SK-N-SH (cell line): ENCODE results near the gene CAMK2N1. TPM values are rescaled to one million over a fixed set of nuclear protein-coding genes. Genes with fewer than 3 reads are reported as not detected.
A peak's percentile ranks its signal among the peaks of the same experiment; 100 is the strongest.

Experiments
- CTCF ChIA-PET: fragments of 300-600, 350-600 bp; formaldehyde crosslinking; extraction: SDS; loops from one replicate; lab custom pipeline; 2021; lab: Yijun Ruan, JAX
- POLR2A ChIA-PET: fragments of 350-600 bp; sonication (Branson Sonifier 250); formaldehyde crosslinking; extraction: SDS; loops from one replicate; lab custom pipeline; 2020; ENCODE audit warnings: antibody characterized with exemption, inconsistent platforms; lab: Yijun Ruan, JAX
- DNase-seq: peaks from one replicate; pipeline ENCODE4 v3.0.0; 2012
- H2AFZ ChIP-seq: fragments of 200-600 bp; sonication (generic); 2 replicates; pipeline ENCODE4 v1.8.1; 2016; ENCODE audit warnings: antibody characterized with exemption, mild to moderate bottlenecking, low read depth
- H3F3A ChIP-seq: fragments of 200-600 bp; sonication (generic); replicated peaks from 2 replicates; pipeline ENCODE3; 2016; ENCODE audit warnings: antibody characterized with exemption, mild to moderate bottlenecking; ENCODE audit not compliant: insufficient read depth
- H3K27ac ChIP-seq, 2 experiments: fragments of 200-500 bp in 1 of 2; fragments of 200-600 bp in 1 of 2; sonication (Bioruptor generic) in 1 of 2; sonication (generic), shearing (Covaris generic) in 1 of 2; 2 replicates each; pipeline versions ENCODE4 v1.5.1 to v1.6.1; 2014 to 2016; ENCODE audit warnings: low read depth in 2 of 2, inconsistent platforms in 1 of 2, low read length in 1 of 2, mild to moderate bottlenecking in 1 of 2, mixed read lengths in 1 of 2
- H3K27me3 ChIP-seq: fragments of 200-600 bp; sonication (generic), shearing (Covaris generic); 2 replicates; pipeline ENCODE4 v1.6.1; 2016; ENCODE audit warnings: mixed run types; ENCODE audit not compliant: insufficient read depth
- H3K36me3 ChIP-seq, 2 experiments: fragments of 200-500 bp in 1 of 2; fragments of 200-600 bp in 1 of 2; sonication (Bioruptor generic) in 1 of 2; sonication (generic) in 1 of 2; replicated peaks in 1 of 2; 2 replicates each; pipeline versions ENCODE3 to v1.5.1; 2014 to 2016; ENCODE audit warnings: low read length in 1 of 2, mild to moderate bottlenecking in 1 of 2; ENCODE audit not compliant: insufficient read depth in 2 of 2, control insufficient read depth in 1 of 2
- H3K4me1 ChIP-seq, 2 experiments: fragments of 200-500 bp in 1 of 2; fragments of 200-600 bp in 1 of 2; sonication (Bioruptor generic) in 1 of 2; sonication (generic), shearing (Covaris generic) in 1 of 2; 2 replicates each; pipeline versions ENCODE4 v1.5.1 to v1.6.1; 2014 to 2016; ENCODE audit warnings: low read depth in 1 of 2, low read length in 1 of 2, mixed run types in 1 of 2; ENCODE audit not compliant: insufficient read depth in 2 of 2, control insufficient read depth in 1 of 2
- H3K4me2 ChIP-seq: fragments of 200-600 bp; sonication (generic), shearing (Covaris generic); 2 replicates; pipeline ENCODE4 v1.6.1; 2017; ENCODE audit warnings: mixed run types
- H3K4me3 ChIP-seq, 2 experiments: fragments of 200-500 bp in 1 of 2; fragments of 200-600 bp in 1 of 2; sonication (Bioruptor generic) in 1 of 2; sonication (generic), shearing (Covaris generic) in 1 of 2; 2 replicates each; pipeline versions ENCODE4 v1.5.1 to v1.8.1; 2014 to 2016; ENCODE audit warnings: low read depth in 2 of 2, inconsistent platforms in 1 of 2, low read length in 1 of 2, mild to moderate bottlenecking in 1 of 2, mixed read lengths in 1 of 2, moderate library complexity in 1 of 2
- H3K79me2 ChIP-seq: fragments of 200-600 bp; sonication (generic); 2 replicates; pipeline ENCODE4 v1.8.1; 2017; ENCODE audit warnings: mild to moderate bottlenecking; ENCODE audit not compliant: insufficient read depth
- H3K9ac ChIP-seq: fragments of 200-600 bp; sonication (generic); 2 replicates; pipeline ENCODE4 v1.6.1; 2017; ENCODE audit warnings: mixed run types
- H3K9me2 ChIP-seq: fragments of 200-600 bp; sonication (generic); 2 replicates; pipeline ENCODE4 v1.6.1; 2017; ENCODE audit warnings: mixed run types
- H3K9me3 ChIP-seq: fragments of 200-600 bp; sonication (generic); 2 replicates; pipeline ENCODE4 v1.6.1; 2017; ENCODE audit warnings: mixed run types, mild to moderate bottlenecking, moderate library complexity
- H4K20me1 ChIP-seq: fragments of 200-600 bp; sonication (generic); 2 replicates; pipeline ENCODE4 v1.6.1; 2017; ENCODE audit warnings: mild to moderate bottlenecking, mixed run types; ENCODE audit not compliant: insufficient read depth
- EP300 ChIP-seq, 2 experiments: IDR thresholded peaks; 2 replicates each; pipeline versions ENCODE4 v1.4.0 to v1.6.1; 2012; ENCODE audit warnings: borderline replicate concordance in 1 of 2, low read depth in 1 of 2, low read length in 1 of 2
- FOSL2 ChIP-seq: IDR thresholded peaks from 2 replicates; pipeline ENCODE4 v1.4.0; 2012; ENCODE audit warnings: low read depth, mild to moderate bottlenecking, moderate library complexity, borderline replicate concordance
- FOXJ3 ChIP-seq: sonication (generic); formaldehyde crosslinking; IDR thresholded peaks from 2 replicates; pipeline ENCODE4 v1.5.1; 2020; ENCODE audit warnings: mild to moderate bottlenecking, missing genetic modification reagents
- FOXM1 ChIP-seq: IDR thresholded peaks from 2 replicates; pipeline ENCODE4 v1.4.0; 2012; ENCODE audit warnings: low read depth, mild to moderate bottlenecking
- JUND ChIP-seq: IDR thresholded peaks from 2 replicates; pipeline ENCODE4 v1.4.0; 2012
- MEF2A ChIP-seq: IDR thresholded peaks from 2 replicates; pipeline ENCODE4 v1.4.0; 2012; ENCODE audit warnings: low read depth, borderline replicate concordance
- NFIC ChIP-seq: IDR thresholded peaks from 2 replicates; pipeline ENCODE4 v1.4.0; 2012; ENCODE audit warnings: borderline replicate concordance
- RCOR1 ChIP-seq: fragments of 150-350 bp; IDR thresholded peaks from 2 replicates; pipeline ENCODE4 v1.6.1; 2017; ENCODE audit warnings: antibody characterized with exemption, low read length
- REST ChIP-seq: IDR thresholded peaks from 2 replicates; pipeline ENCODE4 v1.6.1; 2012; ENCODE audit warnings: mild to moderate bottlenecking, low read depth, low read length, moderate library complexity
- RFX5 ChIP-seq: IDR thresholded peaks from 2 replicates; pipeline ENCODE4 v1.6.1; 2012; ENCODE audit warnings: mild to moderate bottlenecking, improper control_type of control experiment, low read length
- RXRA ChIP-seq: IDR thresholded peaks from 2 replicates; pipeline ENCODE4 v1.4.0; 2012; ENCODE audit warnings: low read depth, mild to moderate bottlenecking, borderline replicate concordance
- TAF1 ChIP-seq: IDR thresholded peaks from 2 replicates; pipeline ENCODE4 v1.6.1; 2012; ENCODE audit warnings: low read depth, mild to moderate bottlenecking, low read length, moderate library complexity, borderline replicate concordance
- TCF12 ChIP-seq: IDR thresholded peaks from 2 replicates; pipeline ENCODE4 v1.4.0; 2012
- TEAD4 ChIP-seq: IDR thresholded peaks from 2 replicates; pipeline ENCODE4 v1.4.0; 2012; ENCODE audit warnings: mild to moderate bottlenecking, borderline replicate concordance; ENCODE audit not compliant: insufficient read depth
- USF1 ChIP-seq: IDR thresholded peaks from 2 replicates; pipeline ENCODE4 v1.4.0; 2012; ENCODE audit warnings: low read depth, borderline replicate concordance
- ZBTB33 ChIP-seq: IDR thresholded peaks from 2 replicates; pipeline ENCODE4 v1.4.0; 2012; ENCODE audit warnings: low read depth, borderline replicate concordance
- WGBS: methylation state at CpG from one replicate; pipeline ENCODE4 v1.1.6; 2017; ENCODE audit warnings: low lambda C conversion rate; 5-methylcytosine and 5-hydroxymethylcytosine counted together
- polyA plus RNA-seq, 3 experiments: library from polyadenylated mRNA; depleted of rRNA; stranded (reverse); fragments of >200 nt; gene quantifications; 2 replicates each; pipeline ENCODE4 v1.2.3, GENCODE V29; 2012

Gene CAMK2N1
- polyA plus RNA-seq, 1 of the 3 experiments (the other 2 are of a cell fraction), result 5.3 TPM

- Histone ChIP-seq H3K4me1 (peaks cover 0 to 52% of the 10 kb centered on the region in 2 experiments; a peak in 2 of 4 replicates), H3K9ac (no peak overlapping the region), H3K4me3 (no peak overlapping the region), H3K79me2 (no peaks in the 10 kb centered on the region), H3K4me2 (no peak overlapping the region), H3K27ac (peak overlapping the region in 1 of 2 experiments; percentile 65; a peak in 2 of 4 replicates), H3K36me3 (no peaks in the 10 kb centered on the region), H3K27me3 (no peaks in the 10 kb centered on the region), H2AFZ (no peak overlapping the region), H3F3A (no peaks in the 10 kb centered on the region), H4K20me1 (no peaks in the 10 kb centered on the region), H3K9me2 (no peaks in the 10 kb centered on the region), H3K9me3 (no peaks in the 10 kb centered on the region)
- DNase-seq, result no peak
- CTCF ChIA-PET, result interaction anchor here (1.0 to 1.3 kb wide), 2 partner anchors 19 to 44 kb away, joined by 3 read pairs; no protein-coding TSS in a partner anchor
- POLR2A ChIA-PET, result interaction anchor here (2.5 kb wide), 1 partner anchor 9 kb away, joined by 14 read pairs; no protein-coding TSS in a partner anchor
- WGBS, result 61% methylated on average over 7 of the region's 7 CpGs
- no peak for TF ChIP-seq FOXJ3
- TF ChIP-seq NFIC, result no peak
- TF ChIP-seq TAF1, result no peak
- no peak for TF ChIP-seq RXRA
- no peak for TF ChIP-seq RCOR1
- no peak for TF ChIP-seq FOSL2
- TF ChIP-seq FOXM1, result no peak
- no peak for TF ChIP-seq REST
- TF ChIP-seq EP300 (IDR thresholded peaks at IDR 0.05; ENCODE audit: borderline replicate concordance in 1 of 2, low read depth in 1 of 2, low read length in 1 of 2), result no peak
- no peak for TF ChIP-seq RFX5
- TF ChIP-seq TEAD4, result no peak
- no peak for TF ChIP-seq TCF12
Measured at GRCh38 chr1:20474996-20475395, 11.0 kb downstream of the CAMK2N1 start.

- H3K36me3 ChIP-seq, result no peaks in the 10 kb centered on the region
- H3K4me2 ChIP-seq, result no peak overlapping the region
- no peak overlapping the region for H3K9ac ChIP-seq
- no peaks in the 10 kb centered on the region for H3K9me2 ChIP-seq
- CTCF ChIA-PET, result interaction anchor here (1.0 to 1.7 kb wide), 4 partner anchors 8 to 261 kb away, joined by 3 to 5 read pairs (median 3); no protein-coding TSS in a partner anchor
- peaks cover 0 to 47% of the 10 kb centered on the region in 2 experiments; a peak in 2 of 4 replicates for H3K4me1 ChIP-seq
- H3K27me3 ChIP-seq, result no peaks in the 10 kb centered on the region
- H3F3A ChIP-seq, result no peaks in the 10 kb centered on the region
- H3K27ac ChIP-seq, result peak overlapping the region in 1 of 2 experiments; percentile 65; a peak in 2 of 4 replicates
- DNase-seq, result no peak
- no peaks in the 10 kb centered on the region for H4K20me1 ChIP-seq
- H3K4me3 ChIP-seq, result no peak overlapping the region
- H3K79me2 ChIP-seq, result no peaks in the 10 kb centered on the region
- POLR2A ChIA-PET, result interaction anchor here (2.5 kb wide), 1 partner anchor 10 kb away, joined by 14 read pairs; no protein-coding TSS in a partner anchor
- no peak overlapping the region for H2AFZ ChIP-seq
- 80% methylated on average over 2 of the region's 2 CpGs for WGBS
- no peaks in the 10 kb centered on the region for H3K9me3 ChIP-seq
- TF ChIP-seq USF1 (no peak), TCF12 (no peak), MEF2A (no peak), FOXJ3 (no peak), ZBTB33 (no peak), REST (no peak), JUND (no peak)
Measured at GRCh38 chr1:20474333-20474975, 11.6 kb downstream of the CAMK2N1 start.
